ENCODE measurements around the gene PUS1. TPM values are rescaled to one million over a fixed set of nuclear protein-coding genes. Genes with fewer than 3 reads are reported as not detected.

The PUS1 gene
- total RNA-seq, 1 donor, result 13.0 TPM

DNA sequence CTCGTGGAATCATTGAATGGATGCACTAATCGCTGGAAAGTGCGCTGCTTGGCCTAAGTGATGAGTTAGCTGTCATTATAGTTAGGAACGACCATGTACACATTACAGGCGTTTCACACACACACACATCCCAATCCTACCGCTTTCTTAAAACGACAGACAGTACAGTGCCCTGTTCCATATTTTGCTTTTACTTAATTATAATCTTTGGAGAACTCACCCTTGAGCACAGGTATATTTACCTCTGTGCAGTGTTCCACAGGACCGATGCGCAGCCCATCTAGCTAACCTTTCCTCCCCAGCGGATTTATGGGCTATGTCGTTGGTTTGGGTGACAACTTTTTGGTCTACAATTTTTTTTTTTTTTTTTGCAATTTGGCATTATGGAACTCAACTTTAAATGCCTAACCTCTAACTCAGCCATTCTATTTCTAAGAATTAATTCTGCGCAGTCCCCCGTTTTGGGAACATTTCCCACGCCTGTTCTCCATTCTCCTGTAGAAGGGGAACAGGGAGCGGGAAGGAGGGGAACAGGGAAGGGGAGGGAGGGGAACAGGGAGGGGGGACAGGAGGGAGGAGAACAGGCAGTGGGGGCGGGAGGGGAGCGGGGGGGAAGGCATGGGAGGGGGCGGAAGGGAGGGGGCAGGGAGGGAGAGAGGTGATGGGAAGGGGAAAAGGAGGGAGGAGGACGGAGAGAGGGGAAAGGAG is 35.3 kb upstream of the PUS1 start:
- no peak for TF ChIP-seq CTCF (IDR thresholded peaks at IDR 0.05; ENCODE audit: insufficient read depth, low read depth, low read length)
- H3K4me3 ChIP-seq (ENCODE audit: low read depth, low read length), result peak overlapping the region; percentile 21
- no peak for DNase-seq (ENCODE audit: low read depth)

DNA sequence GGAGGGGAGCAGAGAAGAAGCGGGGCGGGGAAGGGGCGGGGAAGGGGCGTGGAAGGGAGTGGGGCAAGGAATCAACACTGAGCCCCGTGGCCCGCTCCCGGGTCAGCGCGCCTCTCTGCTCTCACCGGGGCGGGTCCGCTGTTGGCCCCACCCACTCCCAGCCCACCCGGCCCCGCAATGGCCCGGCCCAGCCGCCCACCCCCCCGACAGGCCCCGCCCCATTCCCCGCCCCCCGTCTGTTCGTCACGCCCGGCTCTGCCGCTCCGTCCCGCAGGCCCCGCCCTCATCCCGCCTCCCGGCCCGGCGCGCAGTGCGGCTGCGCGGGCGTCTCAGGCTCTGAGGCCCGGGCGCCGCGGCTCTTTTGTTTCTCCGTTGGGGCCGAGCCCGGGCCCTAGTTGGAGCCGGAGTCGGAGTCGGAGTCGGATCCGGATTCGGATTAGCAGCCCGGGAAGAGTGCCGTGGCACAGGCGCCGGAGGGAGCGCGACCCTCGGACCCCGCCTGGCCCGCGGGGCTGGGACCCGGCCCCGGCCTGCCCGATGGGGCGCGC is 34.7 kb upstream of the PUS1 start, which contains the start of gene ULK1:
ULK1 (plus strand) TSS at position 310 of the 548 bp plus-strand sequence. CDS start 380 bp downstream, outside the sequence.
- no peak for TF ChIP-seq CTCF (IDR thresholded peaks at IDR 0.05; ENCODE audit: insufficient read depth, low read depth, low read length)
- DNase-seq (ENCODE audit: low read depth), result peak; percentile 89
- peak within 1 kb of the TSS; percentile 73 for H3K4me3 ChIP-seq (ENCODE audit: low read depth, low read length)

- no peak for DNase-seq (ENCODE audit: low read depth)
- peak overlapping the region; percentile 73 for H3K4me3 ChIP-seq (ENCODE audit: low read depth, low read length)
- no peak for TF ChIP-seq CTCF (IDR thresholded peaks at IDR 0.05; ENCODE audit: insufficient read depth, low read depth, low read length)
Observed at GRCh38 chr12:131894981-131895639, 34.0 kb upstream of the PUS1 start.

- peak overlapping the region; percentile 73 for H3K4me3 ChIP-seq (ENCODE audit: low read depth, low read length)
- DNase-seq (ENCODE audit: low read depth), result peak; percentile 13
- TF ChIP-seq CTCF (IDR thresholded peaks at IDR 0.05; ENCODE audit: insufficient read depth, low read depth, low read length), result no peak
Observed at GRCh38 chr12:131895640-131896079, 33.4 kb upstream of the PUS1 start.

DNA sequence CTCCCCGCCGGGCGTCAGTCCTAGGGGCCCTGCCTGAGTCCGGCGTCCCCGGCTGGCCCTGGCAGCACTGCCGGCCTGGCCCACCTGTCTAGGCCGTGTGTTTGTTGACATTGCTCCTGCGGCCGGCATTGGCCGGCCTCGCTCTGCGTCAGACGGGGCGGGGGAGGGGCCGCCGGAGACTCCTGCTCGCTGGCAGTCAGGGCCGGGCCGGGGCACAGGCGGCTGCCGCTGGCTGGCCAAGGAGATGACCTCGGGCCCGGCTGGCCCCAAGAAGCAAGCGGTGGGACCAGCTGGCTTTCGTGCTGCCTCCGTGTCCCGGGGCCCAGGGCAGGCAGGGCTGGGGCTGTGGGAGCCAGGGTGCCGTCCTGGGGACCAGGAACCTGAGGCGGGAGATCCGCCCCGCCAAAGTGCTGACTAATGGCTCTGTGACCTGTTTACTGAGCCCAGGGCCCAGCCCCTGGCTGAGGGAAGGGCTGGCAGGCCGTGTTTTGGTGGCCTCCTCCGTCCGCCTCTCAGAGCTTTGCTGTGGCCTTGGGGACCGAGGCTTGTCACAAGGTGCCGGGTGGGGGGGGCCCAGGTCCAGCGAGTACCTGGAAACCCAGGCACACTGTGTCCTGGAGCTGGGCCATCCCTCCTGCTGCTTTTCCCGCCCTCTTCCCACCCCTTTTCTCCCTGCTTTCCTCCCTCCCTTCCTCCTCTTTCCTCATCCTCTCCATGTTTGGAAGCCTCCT is 32.8 kb upstream of the PUS1 start:
- DNase-seq (ENCODE audit: low read depth), result peak; percentile 93
- H3K4me3 ChIP-seq (ENCODE audit: low read depth, low read length), result peak overlapping the region; percentile 73
- TF ChIP-seq CTCF (IDR thresholded peaks at IDR 0.05; ENCODE audit: insufficient read depth, low read depth, low read length), result no peak

DNA sequence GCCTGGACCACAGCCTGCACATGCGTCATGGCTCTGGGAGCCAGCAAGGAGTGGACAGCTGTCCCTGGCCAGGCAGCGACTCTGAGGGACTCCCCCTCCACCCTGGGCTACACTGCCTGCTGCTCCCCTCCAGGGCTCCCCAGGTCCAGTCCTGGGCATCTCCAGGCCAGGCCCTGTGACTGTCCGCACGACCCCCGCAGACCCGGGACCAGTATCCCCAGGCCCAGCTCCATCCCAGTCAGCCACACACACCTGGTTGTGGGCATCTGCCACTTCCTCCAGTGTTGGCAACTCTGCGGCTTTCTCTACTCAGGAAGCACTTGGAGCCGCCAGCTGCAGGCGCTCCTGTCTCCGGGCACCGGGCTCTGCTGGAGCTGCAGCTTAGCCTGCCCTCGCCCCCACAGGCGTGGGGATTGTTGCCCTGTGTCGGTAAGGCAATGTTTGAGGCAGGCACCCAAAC is 32.2 kb upstream of the PUS1 start:
- H3K4me3 ChIP-seq (ENCODE audit: low read depth, low read length), result peak overlapping the region; percentile 73
- TF ChIP-seq CTCF (IDR thresholded peaks at IDR 0.05; ENCODE audit: insufficient read depth, low read depth, low read length), result no peak
- no peak for DNase-seq (ENCODE audit: low read depth)
